HepG2 (cell line): ENCODE data around the gene PRSS53. TPM values are rescaled to one million over a fixed set of nuclear protein-coding genes. Genes with fewer than 3 reads are reported as not detected.

Experiments
- ETV5 ChIP-seq: IDR thresholded peaks from 2 replicates; pipeline ENCODE4 v1.6.1; 2018; ENCODE audit warnings: missing biosample characterization, missing genetic modification reagents, inconsistent platforms, borderline replicate concordance
- KDM3A ChIP-seq: IDR thresholded peaks from 2 replicates; pipeline ENCODE4 v1.6.1; 2018; ENCODE audit warnings: low read depth, missing compliant biosample characterization
- KDM5A ChIP-seq: fragments of 200-600 bp; sonication (generic); IDR thresholded peaks from 2 replicates; pipeline ENCODE4 v1.7.0; 2018; ENCODE audit warnings: antibody characterized with exemption, mild to moderate bottlenecking, low read length, borderline replicate concordance
- NFKB2 ChIP-seq: sonication (generic); formaldehyde crosslinking; IDR thresholded peaks from 2 replicates; pipeline ENCODE4 v1.4.0; 2020; ENCODE audit warnings: missing genetic modification reagents, borderline replicate concordance
- PAX8 ChIP-seq: sonication (generic); formaldehyde crosslinking; IDR thresholded peaks from 2 replicates; pipeline ENCODE4 v1.8.0; 2022; ENCODE audit warnings: mild to moderate bottlenecking, missing genetic modification reagents, borderline replicate concordance
- REXO4 ChIP-seq: sonication (generic); formaldehyde crosslinking; IDR thresholded peaks from 2 replicates; pipeline ENCODE4 v1.8.0; 2022; ENCODE audit warnings: missing genetic modification reagents, mild to moderate bottlenecking, borderline replicate concordance
- ZBTB3 ChIP-seq: sonication (generic); formaldehyde crosslinking; IDR thresholded peaks from 2 replicates; pipeline ENCODE4 v1.4.0; 2020; ENCODE audit warnings: low read depth, mild to moderate bottlenecking, moderate library complexity, missing genetic modification reagents, borderline replicate concordance
- ZBTB8A ChIP-seq: sonication (generic); formaldehyde crosslinking; IDR thresholded peaks from 2 replicates; pipeline ENCODE4 v1.4.0; 2020; ENCODE audit warnings: mild to moderate bottlenecking, low read depth, missing genetic modification reagents, borderline replicate concordance
- ZNF253 ChIP-seq: sonication (generic); formaldehyde crosslinking; IDR thresholded peaks from 2 replicates; pipeline ENCODE4 v1.8.0; 2022; ENCODE audit warnings: mild to moderate bottlenecking, missing genetic modification reagents, borderline replicate concordance
- ZNF263 ChIP-seq: sonication (generic); formaldehyde crosslinking; IDR thresholded peaks from 2 replicates; pipeline ENCODE4 v1.4.0; 2020; ENCODE audit warnings: missing genetic modification reagents
- ZNF367 ChIP-seq: sonication (generic); formaldehyde crosslinking; IDR thresholded peaks from 2 replicates; pipeline ENCODE4 v1.4.0; 2020; ENCODE audit warnings: missing genetic modification reagents, borderline replicate concordance
- ZNF501 ChIP-seq: sonication (generic); formaldehyde crosslinking; IDR thresholded peaks from 2 replicates; pipeline ENCODE4 v1.5.1; 2020; ENCODE audit warnings: mild to moderate bottlenecking, moderate library complexity, missing genetic modification reagents
- ZNF546 ChIP-seq: sonication (generic); formaldehyde crosslinking; conservative IDR thresholded peaks from 2 replicates; pipeline ENCODE4 v1.8.1; 2023; ENCODE audit warnings: mild to moderate bottlenecking, missing genetic modification reagents
- ZNF747 ChIP-seq: sonication (generic); formaldehyde crosslinking; IDR thresholded peaks from 2 replicates; pipeline ENCODE4 v1.8.1; 2023; ENCODE audit warnings: missing genetic modification reagents, mild to moderate bottlenecking, borderline replicate concordance
- ZNF749 ChIP-seq: sonication (generic); formaldehyde crosslinking; IDR thresholded peaks from 2 replicates; pipeline ENCODE4 v1.8.0; 2022; ENCODE audit warnings: mild to moderate bottlenecking, missing genetic modification reagents, moderate library complexity, borderline replicate concordance
- ZSCAN31 ChIP-seq: sonication (generic); formaldehyde crosslinking; IDR thresholded peaks from 2 replicates; pipeline ENCODE4 v1.5.0; 2020; ENCODE audit warnings: low read depth, mild to moderate bottlenecking, missing genetic modification reagents
- polyA plus RNA-seq, 8 experiments: library from polyadenylated mRNA; depleted of rRNA in 3 of 8; stranded (reverse) in 7 of 8; unstranded in 1 of 8; fragments of >200 nt; fragmentation: Illumina TruSeq in 4 of 8; extraction: Trizol in 4 of 8; gene quantifications; 2 replicates each; pipeline versions ENCODE4 v1.2.1 to v1.2.3, GENCODE V29; 2011 to 2016; ENCODE audit warnings: low read depth in 4 of 8, missing spikeins in 1 of 8, mixed read lengths in 1 of 8; ENCODE audit not compliant: insufficient read depth in 1 of 8
- total RNA-seq, 5 experiments: library from RNA; depleted of rRNA; stranded (reverse); fragments of >200 nt; fragmentation: Illumina TruSeq; extraction: Trizol; gene quantifications; 2 replicates each; pipeline ENCODE4 v1.2.3, GENCODE V29; 2016; ENCODE audit warnings: low read depth in 1 of 5
- TF ChIP-seq, protein P1 (sequence below): sonication (generic); formaldehyde crosslinking; IDR thresholded peaks from 2 replicates; pipeline ENCODE4 v1.8.0; 2022; ENCODE audit warnings: mild to moderate bottlenecking, missing genetic modification reagents, moderate library complexity
- TF ChIP-seq, protein P2 (sequence below): sonication (generic); formaldehyde crosslinking; IDR thresholded peaks from 2 replicates; pipeline ENCODE4 v1.4.0; 2020; ENCODE audit warnings: mild to moderate bottlenecking, missing genetic modification reagents
- TF ChIP-seq, protein P3 (sequence below): sonication (generic); formaldehyde crosslinking; IDR thresholded peaks from 2 replicates; pipeline ENCODE4 v1.5.1; 2020; ENCODE audit warnings: missing genetic modification reagents, mild to moderate bottlenecking, borderline replicate concordance
- TF ChIP-seq, protein P4 (sequence below): sonication (generic); formaldehyde crosslinking; IDR thresholded peaks from 2 replicates; pipeline ENCODE4 v1.4.0; 2020; ENCODE audit warnings: mild to moderate bottlenecking, low read depth, missing genetic modification reagents
- TF ChIP-seq, protein P5 (sequence below): IDR thresholded peaks from 2 replicates; pipeline ENCODE4 v1.6.1; 2016; ENCODE audit warnings: mild to moderate bottlenecking

Gene PRSS53
- total and polyA plus RNA-seq, 2 of the 13 experiments (the other 11 are each of a cell fraction or from before 2014, with no cell fraction given): 2.2 to 7.4 TPM

DNA sequence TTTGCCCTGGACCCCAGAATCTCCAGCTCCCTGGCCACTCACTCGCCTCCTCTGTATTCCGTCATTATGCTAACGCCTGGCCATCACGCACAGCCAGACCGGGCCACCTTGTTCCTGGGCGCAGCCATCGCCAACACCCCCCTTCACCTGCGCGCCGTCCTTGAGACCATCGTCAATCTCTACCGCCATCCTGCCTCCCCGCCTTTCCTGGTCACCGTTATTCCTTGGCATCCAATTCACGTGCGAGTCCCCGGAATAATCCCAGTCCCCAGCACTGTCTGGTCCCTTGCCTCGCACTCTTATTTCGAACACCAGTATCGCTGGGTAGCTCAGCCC lies 5.3 kb upstream of the PRSS53 start (continued):
- 0 out of 2 replicates have a peak, but pooled peaks have one; percentile 59 for TF ChIP-seq PAX8 (CRISPR knock-in tag)
- no peak for TF ChIP-seq ZNF263 (CRISPR knock-in tag)
- TF ChIP-seq ZNF253 (CRISPR knock-in tag): no peak
- TF ChIP-seq, protein P1, sequence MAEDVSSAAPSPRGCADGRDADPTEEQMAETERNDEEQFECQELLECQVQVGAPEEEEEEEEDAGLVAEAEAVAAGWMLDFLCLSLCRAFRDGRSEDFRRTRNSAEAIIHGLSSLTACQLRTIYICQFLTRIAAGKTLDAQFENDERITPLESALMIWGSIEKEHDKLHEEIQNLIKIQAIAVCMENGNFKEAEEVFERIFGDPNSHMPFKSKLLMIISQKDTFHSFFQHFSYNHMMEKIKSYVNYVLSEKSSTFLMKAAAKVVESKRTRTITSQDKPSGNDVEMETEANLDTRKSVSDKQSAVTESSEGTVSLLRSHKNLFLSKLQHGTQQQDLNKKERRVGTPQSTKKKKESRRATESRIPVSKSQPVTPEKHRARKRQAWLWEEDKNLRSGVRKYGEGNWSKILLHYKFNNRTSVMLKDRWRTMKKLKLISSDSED (CRISPR knock-in tag): no peak; the same call in 1 of the 2 replicates
- TF ChIP-seq ZNF501 (CRISPR knock-in tag): no peak
- TF ChIP-seq, protein P2, sequence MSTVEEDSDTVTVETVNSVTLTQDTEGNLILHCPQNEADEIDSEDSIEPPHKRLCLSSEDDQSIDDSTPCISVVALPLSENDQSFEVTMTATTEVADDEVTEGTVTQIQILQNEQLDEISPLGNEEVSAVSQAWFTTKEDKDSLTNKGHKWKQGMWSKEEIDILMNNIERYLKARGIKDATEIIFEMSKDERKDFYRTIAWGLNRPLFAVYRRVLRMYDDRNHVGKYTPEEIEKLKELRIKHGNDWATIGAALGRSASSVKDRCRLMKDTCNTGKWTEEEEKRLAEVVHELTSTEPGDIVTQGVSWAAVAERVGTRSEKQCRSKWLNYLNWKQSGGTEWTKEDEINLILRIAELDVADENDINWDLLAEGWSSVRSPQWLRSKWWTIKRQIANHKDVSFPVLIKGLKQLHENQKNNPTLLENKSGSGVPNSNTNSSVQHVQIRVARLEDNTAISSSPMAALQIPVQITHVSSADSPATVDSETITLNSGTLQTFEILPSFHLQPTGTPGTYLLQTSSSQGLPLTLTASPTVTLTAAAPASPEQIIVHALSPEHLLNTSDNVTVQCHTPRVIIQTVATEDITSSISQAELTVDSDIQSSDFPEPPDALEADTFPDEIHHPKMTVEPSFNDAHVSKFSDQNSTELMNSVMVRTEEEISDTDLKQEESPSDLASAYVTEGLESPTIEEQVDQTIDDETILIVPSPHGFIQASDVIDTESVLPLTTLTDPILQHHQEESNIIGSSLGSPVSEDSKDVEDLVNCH (CRISPR knock-in tag): no peak
- TF ChIP-seq KDM3A (CRISPR knock-in tag): no peak
- TF ChIP-seq, protein P3, sequence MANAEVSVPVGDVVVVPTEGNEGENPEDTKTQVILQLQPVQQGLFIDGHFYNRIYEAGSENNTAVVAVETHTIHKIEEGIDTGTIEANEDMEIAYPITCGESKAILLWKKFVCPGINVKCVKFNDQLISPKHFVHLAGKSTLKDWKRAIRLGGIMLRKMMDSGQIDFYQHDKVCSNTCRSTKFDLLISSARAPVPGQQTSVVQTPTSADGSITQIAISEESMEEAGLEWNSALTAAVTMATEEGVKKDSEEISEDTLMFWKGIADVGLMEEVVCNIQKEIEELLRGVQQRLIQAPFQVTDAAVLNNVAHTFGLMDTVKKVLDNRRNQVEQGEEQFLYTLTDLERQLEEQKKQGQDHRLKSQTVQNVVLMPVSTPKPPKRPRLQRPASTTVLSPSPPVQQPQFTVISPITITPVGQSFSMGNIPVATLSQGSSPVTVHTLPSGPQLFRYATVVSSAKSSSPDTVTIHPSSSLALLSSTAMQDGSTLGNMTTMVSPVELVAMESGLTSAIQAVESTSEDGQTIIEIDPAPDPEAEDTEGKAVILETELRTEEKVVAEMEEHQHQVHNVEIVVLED: no peak
- no peak for TF ChIP-seq ZNF747 (CRISPR knock-in tag)
- TF ChIP-seq ZBTB8A (CRISPR knock-in tag): 0 out of 2 replicates have a peak, but pooled peaks have one; percentile 36
- TF ChIP-seq ZNF749 (CRISPR knock-in tag): no peak
- no peak for TF ChIP-seq ZSCAN31 (CRISPR knock-in tag)
- TF ChIP-seq ZBTB3: 0 out of 2 replicates have a peak, but pooled peaks have one; percentile 85
- no peak for TF ChIP-seq ZNF367 (CRISPR knock-in tag)
- TF ChIP-seq, protein P4, sequence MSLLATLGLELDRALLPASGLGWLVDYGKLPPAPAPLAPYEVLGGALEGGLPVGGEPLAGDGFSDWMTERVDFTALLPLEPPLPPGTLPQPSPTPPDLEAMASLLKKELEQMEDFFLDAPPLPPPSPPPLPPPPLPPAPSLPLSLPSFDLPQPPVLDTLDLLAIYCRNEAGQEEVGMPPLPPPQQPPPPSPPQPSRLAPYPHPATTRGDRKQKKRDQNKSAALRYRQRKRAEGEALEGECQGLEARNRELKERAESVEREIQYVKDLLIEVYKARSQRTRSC (CRISPR knock-in tag): 0 out of 2 replicates have a peak, but pooled peaks have one; percentile 84
- TF ChIP-seq, protein P5, sequence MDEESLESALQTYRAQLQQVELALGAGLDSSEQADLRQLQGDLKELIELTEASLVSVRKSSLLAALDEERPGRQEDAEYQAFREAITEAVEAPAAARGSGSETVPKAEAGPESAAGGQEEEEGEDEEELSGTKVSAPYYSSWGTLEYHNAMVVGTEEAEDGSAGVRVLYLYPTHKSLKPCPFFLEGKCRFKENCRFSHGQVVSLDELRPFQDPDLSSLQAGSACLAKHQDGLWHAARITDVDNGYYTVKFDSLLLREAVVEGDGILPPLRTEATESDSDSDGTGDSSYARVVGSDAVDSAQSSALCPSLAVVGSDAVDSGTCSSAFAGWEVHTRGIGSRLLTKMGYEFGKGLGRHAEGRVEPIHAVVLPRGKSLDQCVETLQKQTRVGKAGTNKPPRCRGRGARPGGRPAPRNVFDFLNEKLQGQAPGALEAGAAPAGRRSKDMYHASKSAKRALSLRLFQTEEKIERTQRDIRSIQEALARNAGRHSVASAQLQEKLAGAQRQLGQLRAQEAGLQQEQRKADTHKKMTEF (CRISPR knock-in tag): no peak
- no peak for TF ChIP-seq ETV5 (CRISPR knock-in tag)
- peak; percentile 30; the same call in 1 of the 2 replicates for TF ChIP-seq KDM5A
- 0 out of 2 replicates have a peak, but pooled peaks have one; percentile 65 for TF ChIP-seq REXO4 (CRISPR knock-in tag)
- 0 out of 2 replicates have a peak, but pooled peaks have one; percentile 5 for TF ChIP-seq NFKB2
- 0 out of 2 replicates have a peak, but pooled peaks have one; percentile 38 for TF ChIP-seq ZNF546 (CRISPR knock-in tag)
